Mucosa of descending colon (tissue), 3 donors: ENCODE measurements around the gene MAGI2. TPM values are rescaled to one million over a fixed set of nuclear protein-coding genes. Genes with fewer than 3 reads are reported as not detected.
"Not testable (repeated sequence)": the region's sequence is repeated elsewhere in the genome, so short reads cannot be mapped to it uniquely, and the experiment has no call there.

Experiments
- ATAC-seq: fragments of 200-7000 bp; cut with Tn5 transposase; one replicate; pipeline ENCODE4 v1.9.1; 2020; ENCODE audit warnings: mild to moderate bottlenecking, moderate library complexity
- DNase-seq, 3 donors: peaks; one replicate each; pipeline ENCODE4 v3.0.0-alpha.2; 2020
- H3K36me3 ChIP-seq: fragments of 200-600 bp; one replicate; pipeline ENCODE4 v1.8.0; 2021; ENCODE audit warnings: low read depth, mild to moderate bottlenecking
- H3K4me1 ChIP-seq: fragments of 200-600 bp; one replicate; pipeline ENCODE4 v1.8.0; 2021; ENCODE audit warnings: low read depth, mild to moderate bottlenecking
- H3K4me3 ChIP-seq: fragments of 200-600 bp; one replicate; pipeline ENCODE4 v1.8.0; 2021; ENCODE audit warnings: mild to moderate bottlenecking
- H3K9me3 ChIP-seq: fragments of 200-600 bp; one replicate; pipeline ENCODE4 v1.8.0; 2021; ENCODE audit warnings: mild to moderate bottlenecking
- intact Hi-C, 2 donors: fragments of 100-400 bp; cut with DNase I in 1 of 2; cut with micrococcal nuclease in 1 of 2; formaldehyde crosslinking; loops; one replicate each; pipeline versions ENCODE4 v1.11.0 to v1.11.1; 2022; cut with DNase I, micrococcal nuclease
- total RNA-seq, 3 donors: library from RNA; stranded (reverse); fragmentation: NEBNext Ultra II Directional in 2 of 3; extraction: Animal tissue kit (Norgen Biotek cat#: 25700) in 2 of 3; gene quantifications; one replicate each; pipeline versions ENCODE4 v1.2.1 to v1.2.4, GENCODE V29; 2021 to 2023
- TF ChIP-seq, protein P1 (sequence below): fragments of 200-600 bp; IDR thresholded peaks from one replicate; pipeline ENCODE4 v1.8.0; 2022; ENCODE audit warnings: antibody characterized with exemption, mild to moderate bottlenecking
- donor health status: DM: no; HTN: no; CAD: no; lungs with moderate emphysema.
- donor health status: DM: no; HTN: no; CAD: no.
- donor health status: DM: no; HTN: yes; CAD: no.

The MAGI2 gene
- total RNA-seq, 3 donors from 2014 or later: 1.9 to 14.5 (median 2.7) TPM

DNA sequence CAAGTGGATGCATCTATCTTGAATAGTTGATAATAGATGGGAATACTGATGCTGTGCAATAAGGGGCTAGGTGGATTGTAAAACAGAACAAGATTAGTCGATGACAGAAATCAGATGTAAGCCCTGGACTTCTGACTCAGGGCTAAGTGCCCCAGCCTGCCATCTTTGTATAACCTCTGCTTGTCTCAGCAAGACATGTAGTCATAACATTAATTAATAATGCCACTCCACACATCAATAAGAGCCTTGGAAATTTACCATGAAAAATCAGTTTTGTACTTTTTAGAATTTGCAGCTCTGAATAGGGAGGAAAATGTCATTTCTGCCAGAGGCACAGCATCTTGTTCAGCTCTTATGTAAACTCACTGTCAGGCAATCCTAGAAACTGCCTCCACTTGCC lies 1125.7 kb downstream of the MAGI2 start:
- no peak for DNase-seq
- TF ChIP-seq, protein P1, sequence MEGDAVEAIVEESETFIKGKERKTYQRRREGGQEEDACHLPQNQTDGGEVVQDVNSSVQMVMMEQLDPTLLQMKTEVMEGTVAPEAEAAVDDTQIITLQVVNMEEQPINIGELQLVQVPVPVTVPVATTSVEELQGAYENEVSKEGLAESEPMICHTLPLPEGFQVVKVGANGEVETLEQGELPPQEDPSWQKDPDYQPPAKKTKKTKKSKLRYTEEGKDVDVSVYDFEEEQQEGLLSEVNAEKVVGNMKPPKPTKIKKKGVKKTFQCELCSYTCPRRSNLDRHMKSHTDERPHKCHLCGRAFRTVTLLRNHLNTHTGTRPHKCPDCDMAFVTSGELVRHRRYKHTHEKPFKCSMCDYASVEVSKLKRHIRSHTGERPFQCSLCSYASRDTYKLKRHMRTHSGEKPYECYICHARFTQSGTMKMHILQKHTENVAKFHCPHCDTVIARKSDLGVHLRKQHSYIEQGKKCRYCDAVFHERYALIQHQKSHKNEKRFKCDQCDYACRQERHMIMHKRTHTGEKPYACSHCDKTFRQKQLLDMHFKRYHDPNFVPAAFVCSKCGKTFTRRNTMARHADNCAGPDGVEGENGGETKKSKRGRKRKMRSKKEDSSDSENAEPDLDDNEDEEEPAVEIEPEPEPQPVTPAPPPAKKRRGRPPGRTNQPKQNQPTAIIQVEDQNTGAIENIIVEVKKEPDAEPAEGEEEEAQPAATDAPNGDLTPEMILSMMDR: no peak

DNA sequence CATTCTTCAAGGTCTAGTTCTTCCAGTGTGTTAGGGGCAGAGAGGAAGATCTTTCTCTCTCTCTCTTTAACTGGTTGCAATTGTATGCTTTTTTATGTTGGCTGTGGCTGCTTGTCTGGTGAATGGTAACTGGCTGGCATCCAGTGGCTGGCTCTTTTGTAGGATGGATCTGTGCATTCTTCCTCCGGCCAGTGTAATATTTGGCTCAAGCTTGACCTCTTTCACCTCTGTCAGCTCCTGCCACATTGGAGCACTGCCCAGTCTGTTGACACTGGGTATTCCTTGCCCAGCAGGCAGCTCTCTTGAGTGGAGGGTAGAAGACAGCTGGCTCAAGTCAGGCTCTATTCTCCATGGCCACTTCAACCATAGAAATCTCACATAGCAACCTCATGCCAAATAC lies 1126.6 kb downstream of the MAGI2 start:
- Histone ChIP-seq H3K36me3 (no peaks in the 10 kb centered on the region), H3K9me3 (no peaks in the 10 kb centered on the region), H3K4me3 (no peak overlapping the region), H3K4me1 (no peaks in the 10 kb centered on the region)
- TF ChIP-seq, protein P1: no peak
- intact Hi-C loops: no loop called here
- no peak for DNase-seq
- ATAC-seq: no peak

More for the DNA sequence above, 1125.7 kb downstream of the MAGI2 start:
- H3K9me3 ChIP-seq: no peaks in the 10 kb centered on the region
- intact Hi-C loops: no loop called here
- no peak overlapping the region for H3K4me3 ChIP-seq
- no peaks in the 10 kb centered on the region for H3K4me1 ChIP-seq
- no peaks in the 10 kb centered on the region for H3K36me3 ChIP-seq
- no peak for ATAC-seq

DNA sequence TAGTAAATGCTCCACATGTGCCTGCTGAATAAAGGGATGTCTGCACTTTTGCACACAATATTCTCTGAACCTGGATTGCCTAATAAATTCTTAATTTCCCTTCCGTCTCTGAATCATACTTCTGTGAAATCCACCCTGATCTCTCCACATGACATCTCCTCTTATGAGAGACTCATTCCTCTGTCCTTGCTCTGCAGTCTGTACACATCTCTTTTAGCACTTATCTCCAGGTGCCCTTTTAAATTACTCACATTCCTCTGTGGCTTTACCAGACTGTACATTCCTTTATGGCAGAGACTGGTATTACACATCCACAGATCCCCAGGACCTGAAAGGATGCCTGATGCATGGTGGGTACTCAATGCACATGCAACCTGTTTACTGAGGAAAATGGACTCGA lies 1127.3 kb downstream of the MAGI2 start:
- no peak for DNase-seq
- H3K9me3 ChIP-seq: no peaks in the 10 kb centered on the region
- intact Hi-C loops: no loop called here
- no peak overlapping the region for H3K4me3 ChIP-seq
- H3K4me1 ChIP-seq: no peaks in the 10 kb centered on the region
- ATAC-seq: no peak
- H3K36me3 ChIP-seq: no peaks in the 10 kb centered on the region
- TF ChIP-seq, protein P1: no peak

DNA sequence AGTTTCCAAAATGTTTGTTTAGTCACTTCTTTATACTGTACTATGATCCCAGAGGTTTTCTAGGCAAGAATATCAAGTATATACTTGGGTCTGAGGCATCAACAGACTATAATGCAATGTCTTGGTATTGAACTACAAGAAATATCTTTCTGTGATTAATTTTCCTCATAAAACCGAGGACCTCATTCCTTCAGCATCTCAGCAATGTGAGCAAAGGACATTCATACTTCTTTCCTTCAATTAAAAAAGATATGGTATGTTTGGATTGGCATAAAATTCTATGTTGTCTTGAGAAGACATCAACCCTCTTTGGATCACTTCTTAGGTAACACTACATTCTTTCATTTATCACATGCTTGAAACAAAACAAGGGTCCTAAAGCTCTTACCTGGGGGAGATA lies 1130.3 kb downstream of the MAGI2 start:
- no peak overlapping the region for H3K4me3 ChIP-seq
- no peaks in the 10 kb centered on the region for H3K36me3 ChIP-seq
- DNase-seq: no peak
- no peaks in the 10 kb centered on the region for H3K9me3 ChIP-seq
- intact Hi-C loops: no loop called here
- no peaks in the 10 kb centered on the region for H3K4me1 ChIP-seq
- no peak for ATAC-seq
- TF ChIP-seq, protein P1: no peak

DNA sequence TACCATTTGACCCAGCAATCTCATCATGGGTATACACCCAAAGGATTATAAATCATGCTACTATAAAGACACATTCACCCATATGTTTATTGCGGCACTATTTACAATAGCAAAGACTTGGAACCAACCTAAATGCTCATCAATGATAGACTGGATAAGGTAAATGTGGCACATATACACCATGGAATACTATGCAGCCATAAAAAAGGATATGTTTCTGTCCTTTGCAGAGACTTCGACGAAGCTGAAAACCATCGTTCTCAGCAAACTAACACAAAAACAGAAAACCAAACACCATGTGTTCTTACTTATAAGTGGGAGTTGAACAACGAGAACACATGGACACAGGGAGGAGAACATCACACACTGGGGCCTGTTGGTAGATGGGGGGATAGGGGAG lies 1131.2 kb downstream of the MAGI2 start:
- intact Hi-C loops, H3K36me3 ChIP-seq, H3K9me3 ChIP-seq, H3K4me3 ChIP-seq, ATAC-seq, H3K4me1 ChIP-seq, DNase-seq: not testable (repeated sequence)

DNA sequence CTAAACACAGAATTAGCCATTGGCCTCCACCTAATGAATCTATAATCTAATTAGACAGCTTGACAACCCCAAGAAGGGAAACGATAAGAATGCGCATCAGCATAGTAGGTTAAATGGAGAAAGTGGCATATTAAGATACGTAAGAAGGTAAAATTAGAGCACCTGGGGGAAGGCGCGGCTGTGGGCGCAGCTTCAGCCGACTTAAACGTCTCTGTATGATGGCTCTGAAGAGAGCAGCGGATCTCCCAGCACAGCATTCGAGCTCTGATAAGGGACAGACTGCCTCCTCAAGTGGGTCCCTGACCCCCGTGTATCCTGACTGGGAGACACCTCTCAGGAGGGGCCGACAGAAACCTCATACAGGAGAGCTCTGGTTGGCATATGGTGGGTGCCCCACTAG lies 1136.1 kb downstream of the MAGI2 start:
- H3K4me1 ChIP-seq: no peaks in the 10 kb centered on the region
- no peaks in the 10 kb centered on the region for H3K36me3 ChIP-seq
- TF ChIP-seq, protein P1: no peak
- DNase-seq (no peak), ATAC-seq (no peak)
- intact Hi-C loops: no loop called here
- no peaks in the 10 kb centered on the region for H3K9me3 ChIP-seq
- H3K4me3 ChIP-seq: no peak overlapping the region
